Activated naive CD4-positive, alpha-beta T cell treated with Interleukin-2 at 50 U/mL for 16 hours (primary cell): Measurements from ENCODE around the gene KLF16.

Experiments used
- DNase-seq: peaks from one replicate; pipeline ENCODE4 v3.0.0-alpha.2; 2020

The KLF16 gene

GRCh38 chr19:1866693-1867348 is 3.4 kb upstream of the KLF16 start:
- no peak for DNase-seq

GRCh38 chr19:1865172-1866010 is 2.0 kb upstream of the KLF16 start:
- no peak for DNase-seq

GRCh38 chr19:1864480-1865171 is 1.2 kb upstream of the KLF16 start:
- peak; percentile 69 for DNase-seq

DNA sequence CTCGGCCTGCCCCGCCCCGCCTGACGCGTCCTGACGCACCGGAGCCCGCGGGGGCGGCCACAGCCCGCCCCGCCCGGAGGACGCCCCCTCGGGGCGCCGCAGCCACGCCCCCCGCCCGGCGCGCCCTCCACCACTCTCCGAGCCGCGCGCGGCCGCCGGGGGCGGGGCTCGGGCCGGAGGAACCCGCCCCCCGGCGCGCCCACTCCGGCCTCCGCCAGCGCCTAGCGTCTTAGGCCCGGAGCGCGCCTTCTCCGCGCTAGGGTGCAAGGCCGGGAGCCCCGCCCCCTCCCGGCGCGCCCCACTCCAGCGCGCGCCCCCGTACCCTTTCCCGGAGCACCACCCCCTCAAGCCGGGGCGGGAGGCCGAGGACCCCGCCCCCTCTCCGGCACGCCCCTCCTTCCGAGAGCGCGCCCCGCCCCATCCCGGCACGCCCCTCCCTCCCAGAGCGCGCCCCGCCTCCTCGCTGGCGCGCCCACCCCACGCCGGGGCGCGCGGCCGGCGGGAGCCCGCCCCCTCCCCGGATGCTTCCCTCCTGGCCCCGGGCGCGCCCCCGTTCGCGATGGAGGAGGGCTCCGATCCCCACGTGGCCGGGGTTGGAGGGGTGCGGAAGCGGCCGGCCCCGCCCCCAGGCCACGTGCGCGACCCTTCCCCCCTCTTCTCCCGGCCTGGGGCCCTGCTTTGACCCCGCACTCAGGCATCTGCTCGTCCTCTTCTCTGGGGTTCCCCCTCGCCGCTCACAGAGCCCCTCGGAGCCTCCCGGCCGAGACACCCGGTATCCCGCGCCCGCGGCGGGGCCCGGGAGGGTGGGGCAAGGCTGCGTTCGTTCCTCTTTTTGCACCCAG is 480 bp upstream of the KLF16 start:
- peak; percentile 92 for DNase-seq

GRCh38 chr19:1862424-1863327 is 703 bp downstream of the KLF16 start:
- peak; percentile 60 for DNase-seq

GRCh38 chr19:1862068-1862423 is 1.3 kb downstream of the KLF16 start:
- DNase-seq: no peak

GRCh38 chr19:1861599-1862031 is 1.8 kb downstream of the KLF16 start:
- DNase-seq: no peak

DNA sequence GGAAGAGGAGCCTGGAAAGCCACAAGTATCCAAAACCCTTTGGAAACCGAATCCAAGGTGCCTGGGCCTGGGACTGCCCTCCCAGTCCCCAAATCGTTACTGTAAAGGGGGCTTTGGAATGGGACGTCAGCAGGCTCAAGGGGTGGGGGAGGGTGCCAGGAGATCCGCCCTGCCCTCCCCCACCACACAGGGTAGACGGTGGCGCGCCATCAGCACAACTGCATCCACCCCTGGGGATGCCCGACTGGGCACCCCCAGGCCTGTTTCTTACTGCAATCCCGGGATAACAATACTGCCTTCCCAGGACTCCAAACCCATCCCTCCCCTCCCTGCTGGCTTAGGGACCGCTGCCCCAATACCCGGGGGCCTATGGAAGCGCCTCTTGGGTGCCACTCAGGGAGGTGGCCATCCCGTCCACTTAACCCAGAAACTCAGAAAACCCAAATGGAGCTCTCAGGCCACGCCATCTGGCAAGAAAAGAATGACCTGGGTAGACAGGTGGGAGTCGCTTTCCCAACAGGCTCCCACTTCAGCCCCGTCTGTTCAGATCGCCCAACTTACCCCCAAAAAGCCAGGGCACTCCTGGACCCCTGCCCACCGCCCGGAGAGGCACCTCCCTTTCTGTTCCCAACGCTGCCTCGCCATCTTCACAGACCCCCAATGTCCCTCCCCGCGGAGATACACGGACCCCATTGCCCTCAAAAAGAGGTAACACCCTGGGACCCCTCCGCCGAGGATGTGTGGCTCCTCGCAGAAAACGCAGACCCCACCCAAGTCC is 2.4 kb downstream of the KLF16 start:
- DNase-seq: no peak

GRCh38 chr19:1860042-1860775 is 3.2 kb downstream of the KLF16 start:
- DNase-seq: peak; percentile 59

DNA sequence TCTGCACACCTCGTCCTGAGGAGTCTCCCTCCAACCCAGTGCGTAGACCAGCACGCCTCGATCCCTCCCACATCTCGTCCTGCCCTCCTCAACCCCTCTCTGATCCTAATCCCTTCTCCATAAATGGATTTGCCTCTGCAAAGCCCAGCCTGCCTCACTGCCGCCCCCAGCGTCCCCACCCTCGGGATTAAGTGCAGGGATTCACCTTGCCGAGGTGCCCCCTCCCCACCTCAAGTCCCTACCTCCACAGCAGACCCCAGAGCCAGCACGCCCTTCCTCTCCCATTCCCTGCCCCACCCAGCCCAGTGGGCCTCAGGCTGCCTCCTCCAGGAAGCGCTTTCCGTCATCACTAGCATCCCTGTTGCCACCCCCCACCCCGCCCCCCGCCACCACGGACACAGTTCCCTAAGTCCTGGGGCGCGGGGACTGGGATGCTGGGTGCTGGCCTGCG is 4.0 kb downstream of the KLF16 start:
- no peak for DNase-seq

GRCh38 chr19:1858412-1859081 is 4.8 kb downstream of the KLF16 start:
- no peak for DNase-seq

DNA sequence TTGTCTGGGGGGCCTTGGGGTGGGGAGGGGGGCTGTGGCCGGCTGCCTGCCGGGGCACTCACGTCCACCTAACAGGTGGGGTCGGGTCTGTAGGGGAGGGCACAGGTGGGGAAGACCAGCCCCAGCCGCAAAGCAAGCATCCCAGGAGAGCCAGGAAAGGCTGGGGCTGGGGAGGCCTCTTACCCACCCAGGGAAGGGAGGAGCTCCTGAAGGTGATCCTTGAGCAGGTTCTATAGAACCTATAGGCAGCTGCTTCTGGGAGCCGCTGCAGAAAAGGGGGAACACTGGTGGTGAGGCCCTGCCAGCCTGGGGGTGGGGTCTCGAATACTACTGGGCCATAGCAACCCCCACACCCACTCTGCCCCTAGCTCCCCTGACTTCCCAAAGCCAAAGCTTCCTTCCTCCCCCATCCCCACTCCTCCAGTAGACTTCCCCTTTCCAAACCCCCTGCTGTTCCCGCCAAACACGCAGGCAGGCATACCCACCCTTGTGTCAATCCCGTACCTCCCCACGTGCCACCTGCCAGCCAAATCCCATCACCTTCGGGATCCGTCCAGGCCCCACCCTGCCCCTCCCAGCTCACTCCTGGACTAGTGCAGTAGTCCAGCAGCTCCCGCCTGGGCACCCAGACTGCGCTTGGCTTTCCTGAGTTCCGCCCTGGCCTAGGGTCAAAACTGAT is 5.6 kb downstream of the KLF16 start:
- no peak for DNase-seq

DNA sequence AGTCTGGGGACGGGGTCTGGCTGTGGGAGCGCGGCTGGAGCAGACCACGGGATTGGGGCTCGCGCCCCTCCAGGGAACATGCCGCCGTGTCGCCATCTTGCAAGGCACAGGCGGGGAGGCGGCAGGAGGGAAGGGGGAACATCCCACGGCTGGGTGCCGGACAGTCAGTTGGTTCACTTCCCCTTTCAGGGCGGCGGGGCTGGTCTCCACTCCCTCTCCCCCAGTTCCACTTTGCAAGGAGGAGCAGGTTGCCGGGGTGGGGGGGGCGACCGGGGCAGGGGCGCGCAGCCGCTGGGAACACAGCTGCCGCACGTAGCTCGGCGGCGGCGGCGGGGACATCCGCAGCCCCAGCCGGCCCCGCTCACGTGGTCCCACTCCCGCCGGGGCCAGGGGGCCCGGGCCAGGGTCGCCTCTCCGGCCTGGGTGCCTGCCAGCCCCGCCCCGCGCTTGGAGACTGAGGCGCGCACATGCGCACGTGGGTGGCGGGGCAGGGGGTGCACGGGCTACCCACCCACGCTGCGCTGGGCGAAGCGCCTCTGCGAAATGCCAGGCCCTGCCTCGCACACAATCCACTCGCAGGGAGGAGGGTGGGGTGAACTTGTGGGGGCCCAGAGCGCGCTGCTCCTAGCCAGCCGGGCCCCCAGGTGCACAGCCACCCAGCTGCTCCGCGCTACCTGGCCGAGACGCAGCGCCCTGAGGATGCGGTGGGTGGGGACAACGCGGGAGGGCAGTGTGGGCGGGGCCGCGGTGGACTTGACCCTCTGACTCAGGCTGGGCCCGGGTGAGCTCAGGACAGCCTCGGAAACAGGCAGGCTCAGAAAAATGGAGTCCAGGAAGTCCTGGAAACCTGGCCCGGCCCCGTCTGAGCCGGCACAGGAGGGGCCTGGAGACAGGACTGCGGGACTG is 6.4 kb downstream of the KLF16 start:
- DNase-seq: peak; percentile 52

- DNase-seq: no peak
These were observed 7.1 kb downstream of the KLF16 start for GRCh38 chr19:1856345-1856697.

DNA sequence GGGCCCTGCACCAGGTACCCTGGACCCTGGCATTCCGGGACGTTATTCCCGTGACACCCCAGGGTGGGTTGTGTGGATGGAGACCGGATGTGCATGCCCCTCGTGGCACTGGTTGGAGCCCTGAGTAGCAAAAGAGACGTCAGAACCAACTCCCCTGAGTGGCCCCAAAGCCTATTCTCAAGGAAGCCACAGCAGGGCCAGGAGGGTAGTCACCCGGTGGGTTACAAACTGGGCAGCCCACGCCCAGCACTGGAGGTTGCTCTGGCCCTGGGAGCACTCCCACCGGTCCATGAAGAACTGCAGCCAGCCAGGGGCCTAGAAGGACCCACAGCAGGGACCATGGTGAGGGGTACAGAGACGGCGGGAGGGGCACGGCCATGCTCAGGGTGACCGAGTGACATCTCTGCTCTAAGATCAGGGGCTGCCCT is 7.5 kb downstream of the KLF16 start:
- DNase-seq: peak; percentile 34

- peak; percentile 77 for DNase-seq
These were observed 8.1 kb downstream of the KLF16 start for GRCh38 chr19:1855040-1855827.

DNA sequence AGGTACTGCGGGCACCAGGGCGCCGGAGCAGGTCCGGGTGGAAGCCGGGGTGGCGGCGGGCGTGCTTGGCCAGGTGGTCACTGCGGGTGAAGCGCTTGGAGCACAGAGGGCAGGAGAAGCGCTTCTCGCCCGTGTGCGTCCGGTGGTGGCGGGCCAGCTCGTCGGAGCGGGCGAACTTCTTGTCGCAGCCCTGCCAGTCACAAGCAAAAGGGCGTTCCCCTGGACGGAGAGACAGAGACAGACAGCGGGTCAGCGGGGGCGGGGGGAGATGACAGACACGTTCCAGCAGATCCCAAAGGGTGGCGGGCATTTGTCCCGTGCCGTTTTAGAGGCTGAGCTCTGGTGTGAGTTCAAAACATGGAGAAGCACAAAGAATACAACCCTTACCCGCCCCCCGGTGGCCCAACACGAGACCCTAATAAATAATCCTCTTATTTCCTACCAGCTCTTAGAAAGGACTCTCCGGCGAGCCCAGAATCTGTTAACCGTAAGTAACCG is 8.8 kb downstream of the KLF16 start:
- DNase-seq: no peak
